Stimulated activated CD4-positive, alpha-beta T cell treated with anti-CD3 and anti-CD28 coated beads, Interleukin-12 subunit alpha, Interleukin-12 subunit beta, amount 100 ng/mL, for 24 hours (primary cell): ENCODE results near the gene LOXL4.
"Not testable (repeated sequence)": the region's sequence is repeated elsewhere in the genome, so short reads cannot be mapped to it uniquely, and the experiment has no call there.

Source experiments
- DNase-seq, 2 experiments: peaks; one replicate each; pipeline ENCODE4 v3.0.0-alpha.2; 2020; ENCODE audit warnings: low read depth in 2 of 2

The LOXL4 gene

GRCh38 chr10:98244586-98244985, 23.4 kb downstream of the LOXL4 start:
- no peak for DNase-seq

DNA sequence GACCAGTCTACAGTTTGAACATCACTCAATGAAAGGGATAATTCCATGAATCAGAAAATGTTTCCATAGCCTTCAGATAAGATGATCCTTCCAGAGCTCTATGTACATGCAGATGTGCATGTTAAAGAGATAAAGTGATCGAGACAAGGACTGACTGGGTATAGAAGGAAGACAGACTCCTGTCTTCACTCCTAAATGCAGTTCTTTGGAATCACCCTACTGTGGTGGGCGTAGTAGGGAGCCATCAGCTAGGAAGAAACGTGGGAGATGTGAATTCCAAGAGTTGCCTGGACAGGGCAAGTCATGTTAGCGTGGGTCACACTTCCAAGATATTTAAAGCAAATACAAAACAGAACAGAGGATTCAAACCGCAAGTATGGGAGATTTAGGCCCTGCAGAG, 23.9 kb downstream of the LOXL4 start:
- no peak for DNase-seq

DNA sequence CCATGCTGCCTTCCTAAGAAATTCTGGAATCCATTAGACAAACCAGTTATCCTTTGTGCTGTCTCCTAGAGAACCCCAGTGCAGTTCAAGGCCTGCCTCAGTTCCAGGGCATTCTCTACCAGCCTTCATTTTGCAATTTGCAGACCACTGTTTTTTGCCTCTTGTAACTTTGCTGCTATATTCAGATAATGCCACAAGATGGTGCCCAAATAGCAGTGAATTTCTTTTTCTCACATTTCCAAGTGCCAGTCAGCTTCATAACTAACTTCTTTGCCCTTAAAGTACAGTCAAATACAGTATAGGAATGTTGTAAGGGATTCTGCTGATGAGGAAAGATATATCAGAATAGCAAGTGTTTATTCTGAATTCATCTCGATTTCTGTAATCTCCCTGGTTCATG, 25.2 kb downstream of the LOXL4 start:
- no peak for DNase-seq

GRCh38 chr10:98240524-98240923, 27.5 kb downstream of the LOXL4 start:
- DNase-seq: no peak

- DNase-seq: no peak
Observed at GRCh38 chr10:98238391-98238790, 29.6 kb downstream of the LOXL4 start.

DNA sequence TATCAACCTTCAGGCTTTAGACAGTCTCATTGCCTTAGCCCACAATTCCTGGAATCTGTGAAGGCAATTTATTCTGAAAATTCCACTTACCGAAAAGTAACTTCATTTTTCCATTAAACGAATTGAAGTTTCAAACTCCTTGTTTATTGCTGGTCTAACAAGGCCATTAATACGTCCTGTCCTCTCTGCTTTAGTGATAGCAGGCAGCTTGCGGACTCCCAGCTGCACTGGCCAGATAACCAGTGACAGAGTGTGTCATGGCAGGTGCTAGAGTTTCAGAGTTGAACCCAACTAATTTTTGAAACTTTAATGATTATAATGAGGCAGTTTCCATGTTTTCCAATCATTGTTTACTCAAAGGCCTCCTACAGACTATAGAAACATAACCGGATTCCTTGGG, 31.1 kb downstream of the LOXL4 start:
- no peak for DNase-seq

DNA sequence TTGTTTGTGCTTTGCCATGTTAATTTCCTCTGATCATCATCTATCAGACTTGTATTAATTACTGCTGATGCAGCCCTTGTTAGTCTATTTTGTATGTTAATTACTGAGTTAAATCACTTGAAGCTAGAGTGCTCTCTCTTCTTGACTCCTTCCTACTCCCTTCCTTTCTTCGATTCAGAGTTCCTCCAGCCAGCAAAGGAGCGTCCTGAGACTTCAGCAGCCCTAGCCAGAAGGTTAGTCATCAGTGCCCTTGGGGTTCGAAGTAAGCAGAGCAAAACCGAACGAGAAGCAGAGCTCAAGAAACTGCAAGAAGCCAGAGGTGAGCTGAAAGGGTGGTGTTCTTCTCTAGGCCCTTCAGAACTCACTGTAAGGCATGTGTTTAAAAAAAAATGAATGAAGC, 32.1 kb downstream of the LOXL4 start:
- no peak for DNase-seq

DNA sequence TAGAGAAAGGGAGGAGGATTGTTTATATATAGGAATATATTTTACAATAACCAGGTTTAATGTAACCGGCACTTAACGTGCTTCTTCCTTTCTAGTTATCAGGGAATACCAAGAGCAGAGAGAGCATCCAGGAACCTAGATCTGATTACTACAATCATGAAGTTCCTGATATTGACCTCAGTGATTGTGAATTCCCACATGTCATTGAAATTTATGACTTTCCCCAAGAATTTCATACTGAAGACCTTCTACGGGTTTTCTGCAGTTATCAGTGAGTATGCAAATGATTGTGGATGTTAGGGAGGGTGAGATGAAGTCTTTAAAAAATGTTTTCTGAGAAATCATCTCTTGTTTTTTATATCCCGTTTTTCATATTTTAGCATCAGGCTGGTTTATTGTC, 36.6 kb downstream of the LOXL4 start:
- DNase-seq: no peak

DNA sequence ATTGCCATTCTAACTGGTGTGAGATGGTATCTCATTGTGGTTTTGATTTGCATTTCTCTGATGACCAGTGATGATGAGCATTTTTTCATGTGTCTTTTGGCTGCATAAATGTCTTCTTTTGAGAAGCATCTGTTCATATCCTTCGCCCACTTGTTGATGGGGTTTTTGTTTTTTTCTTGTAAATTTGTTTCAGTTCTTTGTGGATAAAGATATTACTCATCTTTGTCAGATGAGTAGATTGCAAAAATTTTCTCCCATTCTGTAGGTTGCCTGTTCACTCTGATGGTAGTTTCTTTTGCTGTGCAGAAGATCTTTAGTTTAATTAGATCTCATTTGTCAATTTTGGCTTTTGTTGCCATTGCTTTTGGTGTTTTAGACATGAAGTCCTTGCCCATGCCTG, 39.7 kb downstream of the LOXL4 start:
- not testable (repeated sequence) for DNase-seq

DNA sequence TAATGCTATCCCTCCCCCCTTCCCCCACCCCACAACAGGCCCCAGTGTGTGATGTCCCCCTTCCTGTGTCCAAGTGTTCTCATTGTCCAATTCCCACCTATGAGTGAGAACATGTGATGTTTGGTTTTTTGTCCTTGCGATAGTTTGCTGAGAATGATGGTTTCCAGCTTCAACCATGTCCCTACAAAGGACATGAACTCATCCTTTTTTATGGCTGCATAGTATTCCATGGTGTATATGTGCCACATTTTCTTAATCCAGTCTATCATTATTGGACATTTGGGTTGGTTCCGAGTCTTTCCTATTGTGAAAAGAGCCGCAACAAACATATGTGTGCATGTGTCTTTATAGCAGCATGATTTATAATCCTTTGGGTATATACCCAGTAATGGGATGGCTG, 40.3 kb downstream of the LOXL4 start:
- DNase-seq: not testable (repeated sequence)

DNA sequence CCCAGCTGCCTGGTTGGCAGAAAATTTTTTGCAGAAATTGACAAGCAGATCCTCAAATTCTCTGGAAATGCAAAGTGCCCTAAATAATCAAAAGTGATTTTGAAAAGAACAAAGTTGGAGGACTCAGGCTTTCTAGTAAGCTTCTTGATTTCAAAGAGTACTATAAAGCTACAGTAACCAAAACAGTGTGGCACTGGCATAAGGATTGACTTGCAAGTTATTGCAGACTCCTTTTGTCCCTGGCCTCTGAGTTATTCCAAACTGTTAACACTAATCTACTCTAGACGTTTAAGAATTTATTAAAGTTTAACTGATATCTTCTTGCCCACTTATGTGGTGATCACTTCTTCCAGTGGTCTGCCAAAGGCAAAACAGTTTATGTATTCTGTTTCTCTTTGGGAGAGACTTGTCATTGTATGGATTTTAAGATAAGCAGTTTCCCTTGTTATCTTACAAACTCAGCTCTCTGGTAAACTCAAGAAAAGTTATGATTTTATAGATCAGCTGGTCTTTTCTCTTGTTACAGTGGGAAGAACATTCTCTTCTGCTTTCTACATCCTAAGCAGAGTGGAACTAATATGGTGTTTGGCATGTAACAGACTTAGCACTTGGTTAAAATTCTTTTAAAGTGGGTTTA, 41.4 kb downstream of the LOXL4 start:
- no peak for DNase-seq

DNA sequence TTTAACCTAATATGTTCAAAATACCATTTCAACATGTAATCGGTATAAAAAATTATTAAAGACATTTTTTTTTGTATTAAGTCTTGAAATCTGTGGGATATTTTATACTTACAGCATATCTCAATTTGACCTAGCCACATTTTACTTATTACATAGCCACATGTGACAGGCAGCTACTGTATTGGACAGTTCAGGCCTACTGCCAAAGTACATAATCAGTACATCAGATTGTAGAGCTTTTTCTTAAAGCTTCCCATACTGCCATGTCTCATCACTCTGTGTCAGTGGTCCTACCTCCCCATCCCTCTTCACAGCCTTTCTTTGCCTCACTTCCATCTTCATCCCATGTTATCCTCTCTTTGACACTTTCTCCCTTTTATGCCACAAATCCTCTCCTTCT, 43.0 kb downstream of the LOXL4 start:
- no peak for DNase-seq

GRCh38 chr10:98224509-98224908, 43.5 kb downstream of the LOXL4 start:
- no peak for DNase-seq

DNA sequence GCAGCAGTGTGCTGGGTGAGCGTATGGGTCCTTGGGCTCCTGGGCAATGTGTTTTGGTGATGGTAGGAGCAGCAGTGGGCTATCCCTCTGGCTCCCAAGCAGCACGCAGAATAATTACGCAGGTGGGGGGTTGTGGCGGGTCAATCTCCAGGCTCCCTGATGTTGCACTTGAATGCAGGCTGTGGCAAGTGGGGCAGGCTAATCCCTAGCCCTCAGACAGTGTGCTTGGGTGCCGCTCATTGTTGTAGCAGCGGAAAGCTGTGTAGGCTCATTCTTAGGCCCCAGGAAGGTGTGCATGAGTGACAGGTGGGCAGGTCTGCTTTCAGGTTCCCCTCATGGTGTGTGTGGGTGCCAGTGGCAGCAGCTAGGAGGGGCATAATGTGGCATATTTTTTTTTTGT, 44.1 kb downstream of the LOXL4 start:
- DNase-seq: no peak

DNA sequence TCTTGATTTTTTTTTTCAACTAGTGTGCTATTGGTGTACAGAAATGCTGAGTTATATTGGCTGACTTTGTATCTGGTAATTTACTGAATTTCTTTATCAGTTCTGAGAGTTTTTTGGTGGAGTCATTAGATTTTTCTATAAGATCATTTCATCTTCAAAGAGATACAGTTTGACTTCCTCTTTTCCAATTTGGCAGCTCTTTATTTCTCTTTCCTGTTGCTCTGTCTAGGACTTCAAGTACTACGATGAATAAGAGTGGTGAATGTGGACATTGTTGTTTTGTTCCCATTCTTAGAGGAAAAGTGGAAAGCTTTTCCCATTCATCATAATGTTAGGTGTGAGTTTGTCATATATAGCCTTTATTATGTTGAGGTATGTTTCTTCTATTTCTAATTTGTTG, 50.2 kb downstream of the LOXL4 start:
- no peak for DNase-seq

DNA sequence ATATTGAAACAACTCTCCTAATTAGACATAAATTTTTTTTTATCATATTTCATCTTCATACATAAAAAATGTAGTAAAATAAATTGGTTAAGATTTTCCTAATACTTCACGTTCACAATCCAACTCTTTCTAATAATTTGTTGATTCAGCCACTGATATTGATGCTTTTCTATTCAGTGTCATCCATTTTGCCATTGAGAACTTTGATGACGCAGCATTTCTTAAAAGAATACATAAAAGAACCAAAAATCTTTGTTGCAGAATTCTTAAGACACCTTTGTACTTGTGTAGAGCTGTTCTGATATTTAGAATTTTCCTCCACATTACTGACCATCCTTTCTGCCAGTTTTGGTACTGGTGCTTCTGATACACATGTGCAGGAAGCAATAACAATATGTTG, 52.6 kb downstream of the LOXL4 start:
- no peak for DNase-seq

DNA sequence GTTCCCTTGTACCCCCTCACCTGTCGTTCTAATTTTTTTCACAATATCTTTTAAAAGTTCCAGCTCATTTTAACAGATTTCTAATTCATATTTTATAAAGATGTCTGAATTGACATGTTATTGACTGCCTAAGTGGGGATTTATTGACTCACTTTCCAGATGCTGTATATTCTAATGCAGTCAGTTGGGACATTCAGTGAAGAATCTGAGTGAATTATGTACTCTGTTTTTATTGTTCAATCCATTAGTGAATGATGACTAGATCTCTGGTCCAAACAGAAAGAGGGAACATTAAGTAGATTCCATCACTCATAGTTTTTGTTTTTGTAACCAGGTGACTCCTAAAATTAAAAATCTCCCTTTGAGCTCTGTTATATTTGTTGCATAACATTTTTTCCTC, 54.3 kb downstream of the LOXL4 start:
- no peak for DNase-seq

DNA sequence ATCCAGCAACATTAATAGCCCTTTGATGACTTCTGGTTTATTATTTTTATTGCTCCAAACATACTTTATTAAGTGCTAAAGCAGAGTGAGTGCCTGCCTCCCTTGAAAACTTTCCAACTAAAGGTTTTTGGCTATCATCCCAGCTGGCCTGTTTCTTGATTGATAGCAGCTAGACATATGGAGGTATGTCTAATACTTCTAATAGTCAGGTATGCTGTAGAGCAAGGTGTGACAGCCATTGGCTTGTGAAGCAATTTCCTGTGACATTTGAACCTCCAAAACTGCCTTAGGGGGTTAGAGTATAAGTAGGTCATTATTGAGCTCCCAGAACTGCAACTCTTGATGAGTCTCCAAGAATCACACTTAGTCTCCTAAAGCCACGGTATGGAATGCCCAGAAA, 55.8 kb downstream of the LOXL4 start:
- DNase-seq: no peak

GRCh38 chr10:98209441-98209840, 58.6 kb downstream of the LOXL4 start:
- no peak for DNase-seq

DNA sequence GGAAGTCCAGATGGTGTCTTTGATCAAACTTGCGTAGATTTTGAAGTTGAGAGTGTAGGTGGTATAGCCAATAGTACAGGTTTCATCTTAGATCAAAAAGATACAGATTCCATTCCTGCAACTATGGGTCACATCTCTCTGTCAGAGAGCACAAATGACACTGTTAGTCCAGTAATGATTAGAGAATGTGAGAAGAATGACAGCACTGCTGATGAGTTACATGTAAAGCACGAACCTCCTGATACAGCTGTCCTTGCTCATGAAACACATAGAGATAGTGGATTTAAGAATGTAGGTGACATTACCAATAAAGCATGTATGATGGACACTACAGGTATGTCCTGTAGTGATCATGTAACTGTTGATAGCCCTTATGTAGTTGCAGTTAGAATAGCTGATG, 59.1 kb downstream of the LOXL4 start:
- DNase-seq: no peak

DNA sequence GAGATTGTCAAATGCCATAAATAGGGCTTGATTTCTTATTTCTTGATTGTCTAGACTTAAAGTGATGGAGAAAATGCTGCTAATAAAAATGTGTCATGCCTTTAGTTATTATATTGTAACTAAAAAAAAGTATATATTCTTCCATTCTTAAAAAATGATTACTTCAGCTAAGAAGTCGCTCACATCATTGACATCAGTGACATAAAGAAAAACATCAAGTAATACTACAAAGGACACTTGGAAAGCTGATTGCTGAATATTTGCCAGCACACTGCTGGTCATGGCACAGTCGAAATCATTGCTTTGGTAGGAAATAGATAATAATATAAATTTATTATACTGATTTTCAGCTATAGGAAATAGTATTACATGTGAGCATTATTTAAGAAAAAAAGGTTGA, 62.6 kb downstream of the LOXL4 start:
- DNase-seq: no peak

- DNase-seq: no peak
Observed at GRCh38 chr10:98202378-98202777, 65.6 kb downstream of the LOXL4 start.

DNA sequence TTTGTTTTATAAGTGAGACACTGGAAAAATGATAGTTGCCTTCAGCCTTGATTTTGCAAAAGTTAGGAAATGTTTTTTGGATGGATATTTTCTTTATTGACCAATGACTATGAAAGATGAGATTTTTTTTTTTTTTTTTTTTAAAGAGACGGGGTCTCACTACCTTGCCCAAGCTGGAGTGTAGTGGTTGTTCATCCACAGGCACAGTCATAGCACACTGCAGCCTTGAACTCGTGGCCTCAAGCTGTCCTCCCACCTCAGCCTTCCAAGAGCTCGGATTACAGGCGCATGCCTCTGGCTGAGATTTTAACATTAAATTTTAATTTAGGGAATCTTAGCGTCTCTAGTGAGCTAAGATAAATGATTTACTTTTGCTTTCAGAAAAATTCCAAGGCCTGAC, 66.2 kb downstream of the LOXL4 start:
- DNase-seq: no peak
